ENCODE data around the gene MINDY4B.

Gene MINDY4B

DNA sequence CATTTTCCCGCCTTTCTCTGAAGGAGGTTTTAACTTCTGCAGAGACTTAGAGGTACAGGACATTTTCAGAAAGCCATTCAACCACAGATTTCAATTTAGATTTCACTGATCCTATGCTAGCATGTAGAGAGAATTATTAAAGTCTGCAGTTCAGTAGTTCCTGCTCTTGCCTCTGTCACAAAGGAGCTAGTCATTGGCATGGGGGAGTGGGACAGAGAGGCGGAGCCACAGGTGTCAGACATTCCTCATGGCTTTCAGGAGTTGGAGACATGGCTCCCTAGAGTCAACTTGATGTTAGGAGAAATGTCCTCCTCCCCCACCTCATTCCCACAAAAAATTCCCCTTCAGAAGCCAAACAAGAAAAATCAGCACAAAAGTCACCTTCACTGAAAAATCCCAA, 76.2 kb downstream of the MINDY4B start:
- TF ChIP-seq, protein P1, sequence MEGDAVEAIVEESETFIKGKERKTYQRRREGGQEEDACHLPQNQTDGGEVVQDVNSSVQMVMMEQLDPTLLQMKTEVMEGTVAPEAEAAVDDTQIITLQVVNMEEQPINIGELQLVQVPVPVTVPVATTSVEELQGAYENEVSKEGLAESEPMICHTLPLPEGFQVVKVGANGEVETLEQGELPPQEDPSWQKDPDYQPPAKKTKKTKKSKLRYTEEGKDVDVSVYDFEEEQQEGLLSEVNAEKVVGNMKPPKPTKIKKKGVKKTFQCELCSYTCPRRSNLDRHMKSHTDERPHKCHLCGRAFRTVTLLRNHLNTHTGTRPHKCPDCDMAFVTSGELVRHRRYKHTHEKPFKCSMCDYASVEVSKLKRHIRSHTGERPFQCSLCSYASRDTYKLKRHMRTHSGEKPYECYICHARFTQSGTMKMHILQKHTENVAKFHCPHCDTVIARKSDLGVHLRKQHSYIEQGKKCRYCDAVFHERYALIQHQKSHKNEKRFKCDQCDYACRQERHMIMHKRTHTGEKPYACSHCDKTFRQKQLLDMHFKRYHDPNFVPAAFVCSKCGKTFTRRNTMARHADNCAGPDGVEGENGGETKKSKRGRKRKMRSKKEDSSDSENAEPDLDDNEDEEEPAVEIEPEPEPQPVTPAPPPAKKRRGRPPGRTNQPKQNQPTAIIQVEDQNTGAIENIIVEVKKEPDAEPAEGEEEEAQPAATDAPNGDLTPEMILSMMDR (IDR thresholded peaks at IDR 0.05; ENCODE audit: control insufficient read depth, insufficient read depth, low read depth, low read length, missing control alignments) = no peak
- DNase-seq (ENCODE audit: low read depth) = no peak
- H3K4me3 ChIP-seq (ENCODE audit: control insufficient read depth, low read depth, low read length) = no peak overlapping the region

DNA sequence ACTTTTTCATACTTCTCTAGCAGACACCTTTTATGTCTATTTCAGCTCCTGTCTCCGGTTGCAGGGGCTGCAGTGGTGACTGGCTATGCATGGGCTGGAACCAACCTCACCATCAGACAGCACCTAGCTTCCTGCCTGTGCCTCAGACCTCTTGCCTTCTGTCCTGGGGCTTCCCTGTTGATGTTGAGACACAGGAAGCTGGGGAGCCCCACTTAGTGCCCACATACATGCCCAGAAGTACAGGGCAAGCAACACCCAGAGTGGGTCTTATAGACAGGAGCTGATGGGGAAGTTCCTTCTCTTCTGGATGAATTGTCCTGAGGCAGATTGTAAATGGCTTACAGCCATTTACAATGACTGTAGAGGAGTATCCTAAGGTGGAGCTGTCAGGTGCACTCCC, 77.0 kb downstream of the MINDY4B start:
- H3K4me3 ChIP-seq (ENCODE audit: control insufficient read depth, low read depth, low read length) = no peak overlapping the region
- DNase-seq (ENCODE audit: low read depth) = no peak
- TF ChIP-seq, protein P1 (IDR thresholded peaks at IDR 0.05; ENCODE audit: control insufficient read depth, insufficient read depth, low read depth, low read length, missing control alignments) = no peak

DNA sequence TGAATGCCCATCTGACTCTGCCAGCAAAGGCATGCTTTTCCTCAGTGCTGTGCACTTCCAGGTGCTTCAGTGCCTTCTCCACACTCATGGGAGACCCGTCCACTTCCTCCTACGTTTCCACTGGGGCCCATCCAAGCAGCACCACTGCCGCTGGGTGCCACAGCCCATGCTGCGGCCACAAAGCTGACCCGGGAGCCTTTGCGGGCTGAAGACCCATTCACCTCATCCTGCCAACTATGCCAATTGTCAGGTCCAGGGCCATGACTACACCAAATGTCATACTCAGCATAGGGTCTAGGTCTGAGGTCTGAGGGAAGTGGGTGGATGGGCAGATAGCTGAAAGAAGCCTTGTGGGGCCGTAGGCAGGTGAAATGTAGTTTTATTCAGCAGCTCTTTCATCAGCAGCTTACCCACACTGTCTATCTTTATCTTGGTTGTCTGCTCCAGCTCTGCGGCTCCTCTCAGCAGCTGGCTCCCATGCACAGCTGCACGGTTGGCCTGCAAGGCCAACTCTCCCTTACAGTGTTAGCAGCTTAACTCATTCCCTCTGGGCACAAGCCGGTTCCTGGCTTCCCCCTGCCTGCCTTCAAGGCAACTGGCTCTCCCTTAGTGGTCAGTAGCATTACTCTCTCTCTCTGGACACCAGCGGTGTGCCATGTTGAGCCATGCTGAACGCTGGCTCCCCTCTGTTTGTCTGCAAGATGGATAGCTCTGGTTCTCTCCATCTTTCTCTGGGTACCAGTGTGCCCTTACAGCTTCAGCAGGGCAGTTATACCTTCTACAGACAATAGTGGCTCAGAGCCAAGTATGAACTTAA, 78.6 kb downstream of the MINDY4B start:
- no peak for DNase-seq (ENCODE audit: low read depth)
- TF ChIP-seq, protein P1 (IDR thresholded peaks at IDR 0.05; ENCODE audit: control insufficient read depth, insufficient read depth, low read depth, low read length, missing control alignments) = no peak
- no peak overlapping the region for H3K4me3 ChIP-seq (ENCODE audit: control insufficient read depth, low read depth, low read length)

DNA sequence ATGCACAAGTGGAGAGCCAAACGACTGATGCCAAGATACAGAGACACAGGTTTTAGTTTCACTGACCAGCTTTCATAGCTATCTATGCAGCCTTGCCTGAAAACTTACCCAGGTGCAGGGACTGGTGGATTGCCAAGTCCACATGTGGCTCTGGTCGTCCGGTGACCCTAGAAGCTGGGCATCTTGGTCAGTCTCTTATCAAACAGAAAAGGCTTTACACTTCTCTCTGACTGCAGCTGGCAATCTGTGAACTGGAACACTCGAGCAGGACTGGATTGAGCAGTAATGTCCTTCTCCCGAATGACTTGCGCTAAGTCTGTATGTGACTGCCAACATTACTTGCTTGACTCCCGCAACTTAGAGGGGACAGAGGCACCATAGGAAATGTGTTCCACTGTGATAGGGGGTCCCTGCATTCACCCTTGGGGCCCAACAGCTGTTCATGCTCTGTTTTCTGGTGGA, 79.3 kb downstream of the MINDY4B start:
- TF ChIP-seq, protein P1 (IDR thresholded peaks at IDR 0.05; ENCODE audit: control insufficient read depth, insufficient read depth, low read depth, low read length, missing control alignments) = no peak
- no peak overlapping the region for H3K4me3 ChIP-seq (ENCODE audit: control insufficient read depth, low read depth, low read length)
- DNase-seq (ENCODE audit: low read depth) = no peak

DNA sequence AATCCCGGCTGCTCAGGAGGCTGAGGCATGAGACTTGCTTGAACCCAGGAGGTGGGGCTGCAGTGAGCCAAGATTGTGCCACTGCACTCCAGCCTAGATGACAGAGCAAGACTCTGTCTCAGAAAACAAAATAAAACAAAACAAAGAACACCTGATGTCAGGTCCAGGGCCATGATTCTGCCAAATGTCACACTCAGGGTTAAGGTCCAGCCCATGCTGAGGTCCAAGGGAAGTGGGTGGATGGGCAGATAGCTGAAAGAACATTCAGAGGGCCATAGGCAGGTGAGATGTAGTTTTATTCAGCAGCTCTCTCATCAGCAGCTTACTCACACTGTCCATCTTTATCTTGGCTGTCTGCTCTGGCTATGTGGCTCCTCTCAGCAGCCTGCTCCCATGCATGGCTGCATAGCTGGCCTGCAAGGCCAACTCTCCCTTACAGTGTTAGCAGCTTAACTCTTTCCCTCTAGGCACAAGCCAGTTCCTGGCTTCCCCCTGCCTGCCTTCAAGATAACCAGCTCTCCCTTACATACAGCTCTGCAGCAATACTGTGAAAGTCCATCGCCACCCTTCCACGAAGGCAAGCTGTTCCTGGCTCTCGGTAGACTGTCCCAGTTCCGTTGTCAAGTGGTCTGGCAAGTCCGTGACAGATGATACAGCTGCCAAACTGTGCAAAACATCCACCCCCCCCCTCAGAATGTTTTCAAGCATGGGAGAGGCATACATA, 79.9 kb downstream of the MINDY4B start:
- no peak overlapping the region for H3K4me3 ChIP-seq (ENCODE audit: control insufficient read depth, low read depth, low read length)
- TF ChIP-seq, protein P1 (IDR thresholded peaks at IDR 0.05; ENCODE audit: control insufficient read depth, insufficient read depth, low read depth, low read length, missing control alignments) = no peak
- no peak for DNase-seq (ENCODE audit: low read depth)

DNA sequence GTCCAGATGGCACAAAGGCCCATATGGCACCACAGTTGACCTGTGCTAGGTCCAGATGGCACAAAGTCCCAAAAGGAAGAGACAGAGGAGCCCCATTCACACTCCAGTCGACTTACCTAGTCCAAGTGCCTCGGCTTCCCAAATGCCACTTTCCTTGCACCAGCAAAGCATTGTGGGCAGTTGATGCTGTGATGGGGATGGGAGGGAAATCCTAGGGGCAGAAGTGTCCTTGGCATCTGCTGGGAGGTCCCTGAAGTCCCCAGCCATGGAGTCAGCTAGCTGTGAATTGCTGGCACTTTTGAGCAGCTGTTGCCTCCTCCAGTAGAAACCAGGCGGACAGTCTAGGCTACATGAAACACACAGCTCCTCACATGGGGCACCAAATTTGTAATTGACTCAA, 82.0 kb downstream of the MINDY4B start:
- no peak overlapping the region for H3K4me3 ChIP-seq (ENCODE audit: control insufficient read depth, low read depth, low read length)
- no peak for DNase-seq (ENCODE audit: low read depth)
- TF ChIP-seq, protein P1 (IDR thresholded peaks at IDR 0.05; ENCODE audit: control insufficient read depth, insufficient read depth, low read depth, low read length, missing control alignments) = no peak

Measured in AG09309 (cell line).